HUES6 (cell line): ENCODE results near the gene BOC.
"Not testable (repeated sequence)": the region's sequence is repeated elsewhere in the genome, so short reads cannot be mapped to it uniquely, and the experiment has no call there.

Source experiments
- H3K27ac ChIP-seq: 2 replicates; pipeline ENCODE4 v1.7.0; 2013; ENCODE audit warnings: low read depth, mild to moderate bottlenecking, low read length, inconsistent platforms
- H3K27me3 ChIP-seq: 2 replicates; pipeline ENCODE4 v1.6.1; 2013; ENCODE audit warnings: low read length; ENCODE audit not compliant: control insufficient read depth, insufficient read depth
- H3K36me3 ChIP-seq: 2 replicates; pipeline ENCODE4 v1.6.1; 2013; ENCODE audit warnings: low read length; ENCODE audit not compliant: control insufficient read depth, insufficient read depth
- H3K4me1 ChIP-seq: 2 replicates; pipeline ENCODE4 v1.6.1; 2013; ENCODE audit warnings: low read length; ENCODE audit not compliant: control insufficient read depth, insufficient read depth
- H3K4me3 ChIP-seq: 2 replicates; pipeline ENCODE4 v1.5.1; 2013; ENCODE audit warnings: low read depth, low read length
- H3K9ac ChIP-seq: one replicate; pipeline ENCODE4 v1.6.1; 2013; ENCODE audit warnings: mild to moderate bottlenecking, low read length
- H3K9me3 ChIP-seq: 2 replicates; pipeline ENCODE4 v1.6.1; 2013; ENCODE audit warnings: low read depth, low read length; ENCODE audit not compliant: control insufficient read depth, insufficient read depth

Gene BOC

GRCh38 chr3:113171675-113172300 is 39.6 kb upstream of the BOC start:
- H3K27ac ChIP-seq, H3K4me3 ChIP-seq, H3K27me3 ChIP-seq, H3K9me3 ChIP-seq, H3K36me3 ChIP-seq, H3K9ac ChIP-seq: not testable (repeated sequence)
- peaks cover 14% of the 10 kb centered on the region for H3K4me1 ChIP-seq

DNA sequence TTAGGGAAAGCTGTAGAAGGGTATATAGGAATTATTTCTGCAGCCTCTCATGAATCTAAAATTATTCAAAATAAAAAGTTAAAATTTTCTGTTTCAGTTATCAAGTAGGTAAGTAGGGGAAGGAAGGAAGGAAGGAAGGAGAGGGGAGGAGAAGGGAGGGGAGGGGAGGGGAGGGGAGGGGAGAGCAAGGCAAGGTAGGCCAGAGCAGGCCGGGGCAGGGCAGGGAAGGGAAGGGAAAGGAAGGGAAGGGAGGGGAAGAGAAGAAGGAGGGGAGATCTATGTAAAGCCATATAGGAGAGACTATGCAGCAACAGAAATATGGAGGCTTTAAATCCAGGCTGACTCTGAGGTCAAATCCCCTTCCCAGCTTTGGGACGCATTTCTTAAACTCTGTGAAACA is 38.3 kb upstream of the BOC start:
- H3K9me3 ChIP-seq: no peaks in the 10 kb centered on the region

GRCh38 chr3:113174304-113174703 is 37.1 kb upstream of the BOC start:
- H3K4me1 ChIP-seq: peaks cover 7% of the 10 kb centered on the region
- H3K27ac ChIP-seq: no peak overlapping the region
- H3K4me3 ChIP-seq: no peak overlapping the region
- no peaks in the 10 kb centered on the region for H3K9me3 ChIP-seq
- H3K9ac ChIP-seq: no peak overlapping the region
- no peaks in the 10 kb centered on the region for H3K27me3 ChIP-seq
- H3K36me3 ChIP-seq: no peaks in the 10 kb centered on the region

More for the DNA sequence above, 38.3 kb upstream of the BOC start:
- H3K9ac ChIP-seq: no peak overlapping the region
- no peak overlapping the region for H3K4me3 ChIP-seq
- H3K27ac ChIP-seq: no peak overlapping the region
- no peaks in the 10 kb centered on the region for H3K36me3 ChIP-seq
- H3K27me3 ChIP-seq: no peaks in the 10 kb centered on the region
- H3K4me1 ChIP-seq: peaks cover 7% of the 10 kb centered on the region

GRCh38 chr3:113174801-113175485 is 36.4 kb upstream of the BOC start:
- Histone ChIP-seq H3K27me3 (no peaks in the 10 kb centered on the region), H3K27ac (no peak overlapping the region), H3K36me3 (no peaks in the 10 kb centered on the region), H3K9me3 (no peaks in the 10 kb centered on the region), H3K9ac (no peak overlapping the region), H3K4me3 (no peak overlapping the region), H3K4me1 (peaks cover 11% of the 10 kb centered on the region)

DNA sequence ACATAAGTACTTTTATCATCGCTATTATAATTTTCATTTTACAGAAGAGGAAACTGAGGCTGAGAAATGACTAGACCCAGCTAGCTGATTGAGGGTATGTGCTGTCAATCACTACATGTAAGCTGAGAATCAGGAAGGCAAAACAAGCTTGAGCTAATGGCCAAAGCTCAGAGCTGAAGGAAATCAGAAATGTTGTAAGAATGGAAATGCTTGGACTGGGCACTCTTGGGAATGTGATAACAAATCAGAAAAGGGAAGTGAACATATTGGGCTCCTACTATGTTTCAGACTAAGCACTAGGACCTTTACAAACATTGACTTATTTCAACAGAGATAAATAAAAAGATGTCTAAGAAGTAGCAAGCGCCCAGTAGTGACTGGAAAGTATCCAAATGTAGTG is 33.8 kb upstream of the BOC start:
- no peak overlapping the region for H3K9ac ChIP-seq
- no peaks in the 10 kb centered on the region for H3K27me3 ChIP-seq
- H3K36me3 ChIP-seq: no peaks in the 10 kb centered on the region
- no peak overlapping the region for H3K27ac ChIP-seq
- H3K9me3 ChIP-seq: no peaks in the 10 kb centered on the region
- peaks cover 11% of the 10 kb centered on the region for H3K4me1 ChIP-seq
- no peak overlapping the region for H3K4me3 ChIP-seq

DNA sequence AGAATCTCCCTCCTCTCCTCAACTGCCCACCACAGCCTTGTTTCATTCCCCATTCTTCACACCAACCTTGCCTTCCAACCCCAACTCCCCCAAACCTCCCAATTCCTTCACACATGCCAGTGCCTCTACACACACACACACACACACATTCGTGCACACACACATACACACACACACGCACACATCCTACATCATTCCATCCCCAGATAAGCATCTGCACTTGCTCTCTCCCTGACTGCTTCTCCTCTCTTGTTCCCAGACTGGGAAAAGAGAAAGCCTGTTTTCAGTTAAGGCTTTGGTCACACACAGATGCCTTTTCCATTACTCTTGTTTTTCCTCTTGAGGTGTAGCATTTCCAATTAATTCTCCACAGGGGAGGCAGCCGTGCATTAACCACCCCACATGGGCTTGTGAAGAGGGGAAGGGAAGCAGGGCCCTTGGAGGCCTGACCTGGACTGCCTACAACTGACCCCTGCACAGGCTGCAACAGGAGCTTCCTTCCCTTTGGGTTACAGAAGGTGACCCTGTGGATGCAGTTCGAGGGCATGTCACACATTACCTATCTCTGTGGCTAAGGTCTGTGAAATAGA is 32.0 kb upstream of the BOC start:
- no peaks in the 10 kb centered on the region for H3K36me3 ChIP-seq
- no peaks in the 10 kb centered on the region for H3K9me3 ChIP-seq
- H3K9ac ChIP-seq: no peak overlapping the region
- no peak overlapping the region for H3K27ac ChIP-seq
- H3K4me1 ChIP-seq: peaks cover 11% of the 10 kb centered on the region
- H3K4me3 ChIP-seq: no peak overlapping the region
- H3K27me3 ChIP-seq: no peaks in the 10 kb centered on the region

DNA sequence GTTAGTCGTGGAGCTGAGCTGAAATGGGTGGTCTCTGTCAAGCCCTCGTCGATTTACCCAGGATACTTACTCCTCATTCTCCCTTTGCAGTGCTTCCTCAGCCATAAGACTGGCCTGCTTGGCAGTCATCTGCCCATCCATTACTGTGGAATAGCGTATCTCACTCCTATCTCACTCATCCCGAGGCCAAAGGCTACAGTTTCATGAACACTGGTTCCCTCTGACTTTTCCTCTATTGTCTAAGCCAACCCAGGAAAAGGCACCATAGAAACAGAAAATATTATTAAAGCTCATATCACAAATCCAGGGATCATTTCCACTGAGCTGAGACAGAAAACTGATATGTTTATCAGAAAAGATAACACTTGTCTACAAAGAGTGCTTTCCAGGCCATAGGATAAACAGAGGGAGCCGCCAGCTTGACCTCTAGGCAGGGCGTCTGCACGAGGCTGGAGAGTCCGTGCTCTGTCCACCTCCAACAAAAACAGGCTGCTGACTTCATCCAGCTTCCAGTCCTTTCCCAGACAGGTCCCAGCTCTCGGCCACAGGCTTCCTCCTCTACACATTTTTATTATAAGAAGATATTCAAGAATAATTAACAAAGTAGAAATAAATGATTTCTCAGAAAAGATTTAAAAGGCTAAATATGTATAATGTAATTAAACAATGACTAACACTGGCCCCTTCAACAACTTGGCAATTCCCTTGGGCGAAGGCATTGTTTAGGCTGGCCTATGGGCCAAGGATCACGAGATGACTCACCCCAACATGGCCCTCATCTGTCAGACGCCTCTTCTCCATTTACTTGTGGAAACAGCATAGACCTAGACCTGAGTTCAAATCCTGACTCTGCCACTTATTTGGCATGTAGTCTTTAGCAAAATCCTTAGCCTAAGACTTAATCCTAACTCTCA is 27.4 kb upstream of the BOC start:
- H3K4me3 ChIP-seq: no peak overlapping the region
- no peaks in the 10 kb centered on the region for H3K27me3 ChIP-seq
- no peaks in the 10 kb centered on the region for H3K36me3 ChIP-seq
- H3K9ac ChIP-seq: no peak overlapping the region
- no peak overlapping the region for H3K27ac ChIP-seq
- peaks cover 4% of the 10 kb centered on the region; the same call in 1 of the 2 replicates for H3K4me1 ChIP-seq
- peaks cover under 1% of the 10 kb centered on the region for H3K9me3 ChIP-seq

GRCh38 chr3:113185194-113185835 is 26.0 kb upstream of the BOC start:
- no peaks in the 10 kb centered on the region for H3K4me1 ChIP-seq
- H3K27ac ChIP-seq: no peak overlapping the region
- no peak overlapping the region for H3K4me3 ChIP-seq
- no peak overlapping the region for H3K9ac ChIP-seq
- H3K36me3 ChIP-seq: no peaks in the 10 kb centered on the region
- no peaks in the 10 kb centered on the region for H3K27me3 ChIP-seq
- peaks cover 7% of the 10 kb centered on the region for H3K9me3 ChIP-seq

DNA sequence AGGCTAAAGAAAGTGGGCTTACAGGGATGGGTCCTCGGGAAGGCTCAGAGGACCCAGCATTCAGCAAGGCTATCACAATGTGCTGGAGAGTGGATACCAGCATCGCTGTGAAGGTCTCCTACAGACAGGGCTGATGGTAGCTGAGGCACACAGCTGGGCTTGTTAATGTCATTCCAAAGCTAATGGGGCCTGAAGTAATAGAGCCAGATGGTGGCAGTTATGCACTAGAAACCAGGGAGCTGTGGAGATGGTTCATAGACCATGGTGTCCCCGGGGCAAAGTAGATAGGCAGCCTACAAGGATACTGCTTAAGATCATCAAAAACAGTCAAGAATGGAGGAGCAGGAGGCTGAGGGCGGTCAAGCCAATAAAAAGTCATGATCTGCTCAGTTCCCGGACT is 24.8 kb upstream of the BOC start:
- Histone ChIP-seq H3K4me3 (no peak overlapping the region), H3K9me3 (peaks cover 7% of the 10 kb centered on the region), H3K9ac (no peak overlapping the region), H3K27ac (no peak overlapping the region), H3K4me1 (no peaks in the 10 kb centered on the region), H3K27me3 (no peaks in the 10 kb centered on the region), H3K36me3 (no peaks in the 10 kb centered on the region)

DNA sequence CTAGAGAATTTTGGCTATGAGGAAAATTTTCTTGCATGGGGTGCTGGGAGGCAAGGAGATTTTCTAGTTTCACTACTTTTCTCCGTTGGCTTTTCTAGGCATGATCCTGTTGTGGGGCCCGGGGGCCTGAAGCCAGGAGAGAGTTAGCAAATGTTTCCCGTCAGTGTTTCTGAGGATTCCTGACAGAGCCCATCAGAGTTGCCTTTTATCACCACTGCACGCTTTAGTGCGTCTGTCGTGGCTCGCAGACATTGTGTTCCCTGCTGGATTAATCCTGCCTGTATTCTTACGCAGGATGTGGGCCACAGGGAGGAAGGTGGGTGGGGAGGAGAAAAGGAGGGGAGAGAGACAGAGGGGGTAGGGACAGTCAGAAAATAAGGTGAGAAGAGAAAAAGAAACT is 18.1 kb upstream of the BOC start:
- no peaks in the 10 kb centered on the region for H3K36me3 ChIP-seq
- H3K9me3 ChIP-seq: peaks cover 7% of the 10 kb centered on the region; the same call in 1 of the 2 replicates
- H3K4me1 ChIP-seq: peaks cover 15% of the 10 kb centered on the region
- no peaks in the 10 kb centered on the region for H3K27me3 ChIP-seq
- H3K4me3 ChIP-seq: no peak overlapping the region
- H3K27ac ChIP-seq: no peak overlapping the region
- no peak overlapping the region for H3K9ac ChIP-seq
